Gastroesophageal sphincter (tissue), 3 donors: ENCODE results near the gene FNDC3A.
A peak's percentile ranks its signal among the peaks of the same experiment; 100 is the strongest.

Experiments used
- POLR2AphosphoS5 ChIP-seq: sonication (generic); formaldehyde crosslinking; IDR thresholded peaks from one replicate; pipeline ENCODE4 v1.6.1; 2017; ENCODE audit warnings: antibody characterized with exemption
- TF ChIP-seq, protein P1 (sequence below), 4 experiments: fragments of 200-600 bp in 2 of 4; fragments of 450-650 bp in 2 of 4; sonication (generic) in 1 of 4; IDR thresholded peaks; one replicate each; pipeline ENCODE4 v1.5.1; 2017 to 2019; ENCODE audit warnings: antibody characterized with exemption in 4 of 4, mild to moderate bottlenecking in 2 of 4, moderate library complexity in 2 of 4

DNA sequence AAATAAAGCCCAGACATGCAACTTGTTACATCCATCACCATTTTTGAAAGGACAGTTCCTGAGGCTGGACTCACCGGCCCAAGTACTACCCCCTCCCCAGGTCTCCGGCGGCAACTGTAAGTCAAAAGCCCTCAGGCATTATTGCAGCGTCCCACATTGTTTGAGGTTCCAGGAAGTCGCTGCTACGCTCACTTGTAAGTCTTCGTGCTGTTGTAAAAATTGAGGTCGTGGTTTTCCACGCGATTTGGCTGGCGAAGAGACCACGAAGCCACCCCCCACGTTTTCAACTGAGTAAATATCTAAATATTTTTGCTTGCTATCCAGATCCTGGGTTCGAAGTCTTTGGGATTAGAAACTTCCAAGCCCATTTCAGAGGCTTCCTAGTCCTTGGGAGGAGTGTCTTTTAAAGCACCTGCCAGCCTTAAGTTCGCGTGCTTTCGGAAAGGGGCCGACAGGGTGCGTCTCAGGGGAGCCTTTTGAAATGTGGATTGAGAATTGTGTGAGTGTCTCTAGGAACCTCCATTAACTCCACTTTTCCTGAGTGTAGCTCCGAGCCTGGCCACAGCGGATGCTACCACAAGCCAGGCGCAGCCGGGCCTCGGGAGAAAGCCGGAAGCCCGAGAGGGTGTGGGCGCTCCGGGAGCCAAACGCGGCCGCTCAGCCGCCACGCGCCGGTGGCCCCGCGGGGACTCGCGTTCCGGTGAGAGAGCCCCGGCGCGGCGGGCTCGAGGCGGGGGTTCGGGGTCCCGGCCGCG lies 434 bp upstream of the FNDC3A start:
- TF ChIP-seq, protein P1, sequence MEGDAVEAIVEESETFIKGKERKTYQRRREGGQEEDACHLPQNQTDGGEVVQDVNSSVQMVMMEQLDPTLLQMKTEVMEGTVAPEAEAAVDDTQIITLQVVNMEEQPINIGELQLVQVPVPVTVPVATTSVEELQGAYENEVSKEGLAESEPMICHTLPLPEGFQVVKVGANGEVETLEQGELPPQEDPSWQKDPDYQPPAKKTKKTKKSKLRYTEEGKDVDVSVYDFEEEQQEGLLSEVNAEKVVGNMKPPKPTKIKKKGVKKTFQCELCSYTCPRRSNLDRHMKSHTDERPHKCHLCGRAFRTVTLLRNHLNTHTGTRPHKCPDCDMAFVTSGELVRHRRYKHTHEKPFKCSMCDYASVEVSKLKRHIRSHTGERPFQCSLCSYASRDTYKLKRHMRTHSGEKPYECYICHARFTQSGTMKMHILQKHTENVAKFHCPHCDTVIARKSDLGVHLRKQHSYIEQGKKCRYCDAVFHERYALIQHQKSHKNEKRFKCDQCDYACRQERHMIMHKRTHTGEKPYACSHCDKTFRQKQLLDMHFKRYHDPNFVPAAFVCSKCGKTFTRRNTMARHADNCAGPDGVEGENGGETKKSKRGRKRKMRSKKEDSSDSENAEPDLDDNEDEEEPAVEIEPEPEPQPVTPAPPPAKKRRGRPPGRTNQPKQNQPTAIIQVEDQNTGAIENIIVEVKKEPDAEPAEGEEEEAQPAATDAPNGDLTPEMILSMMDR (IDR thresholded peaks at IDR 0.05): peak in 3 of 4 experiments; percentile 26 to 46 (median 29)
- TF ChIP-seq POLR2AphosphoS5: no peak
